H9 (cell line): ENCODE results near the gene SCYGR6. TPM values are rescaled to one million over a fixed set of nuclear protein-coding genes. Genes with fewer than 3 reads are reported as not detected.

Experiments
- DNase-seq: peaks from one replicate; pipeline ENCODE4 v3.0.0-alpha.2; 2017
- H2AFZ ChIP-seq: one replicate; pipeline ENCODE4 v1.6.1; 2013; ENCODE audit warnings: mild to moderate bottlenecking, low read length, control low read depth, moderate library complexity
- H2AK5ac ChIP-seq: 2 replicates; pipeline ENCODE4 v1.6.1; 2013; ENCODE audit warnings: low read length, control low read depth, mixed read lengths; ENCODE audit not compliant: insufficient read length
- H2BK120ac ChIP-seq: one replicate; pipeline ENCODE4 v1.6.1; 2013; ENCODE audit warnings: low read depth, mild to moderate bottlenecking, low read length, control low read depth, inconsistent platforms; ENCODE audit not compliant: poor library complexity, severe bottlenecking
- H2BK12ac ChIP-seq: 2 replicates; pipeline ENCODE4 v1.6.1; 2013; ENCODE audit warnings: low read length, control low read depth, mixed read lengths, low read depth; ENCODE audit not compliant: insufficient read length
- H2BK15ac ChIP-seq: 2 replicates; pipeline ENCODE4 v1.6.1; 2013; ENCODE audit warnings: low read depth, low read length, control low read depth
- H2BK20ac ChIP-seq: one replicate; pipeline ENCODE4 v1.6.1; 2013; ENCODE audit warnings: low read depth, mild to moderate bottlenecking, low read length, control low read depth, inconsistent platforms; ENCODE audit not compliant: poor library complexity, severe bottlenecking
- H2BK5ac ChIP-seq: 2 replicates; pipeline ENCODE4 v1.6.1; 2013; ENCODE audit warnings: low read length, control low read depth, mixed read lengths; ENCODE audit not compliant: insufficient read length
- H3K14ac ChIP-seq: 2 replicates; pipeline ENCODE4 v1.6.1; 2013; ENCODE audit warnings: low read length, control low read depth; ENCODE audit not compliant: insufficient read depth
- H3K18ac ChIP-seq: 2 replicates; pipeline ENCODE4 v1.6.1; 2013; ENCODE audit warnings: low read depth, mild to moderate bottlenecking, mixed read lengths, low read length, control low read depth; ENCODE audit not compliant: insufficient read length
- H3K23ac ChIP-seq: 2 replicates; pipeline ENCODE4 v1.6.1; 2013; ENCODE audit warnings: low read length, control low read depth, mixed read lengths, low read depth; ENCODE audit not compliant: insufficient read length
- H3K23me2 ChIP-seq: 2 replicates; pipeline ENCODE4 v1.6.1; 2013; ENCODE audit warnings: low read depth, mild to moderate bottlenecking, mixed read lengths, low read length, control low read depth; ENCODE audit not compliant: insufficient read length, poor library complexity, severe bottlenecking
- H3K27ac ChIP-seq: 2 replicates; pipeline ENCODE4 v1.5.1; 2013; ENCODE audit warnings: low read length, control low read depth, mixed read lengths, low read depth; ENCODE audit not compliant: insufficient read length
- H3K27me3 ChIP-seq: 2 replicates; pipeline ENCODE4 v1.6.1; 2013; ENCODE audit warnings: low read length, control low read depth, inconsistent platforms; ENCODE audit not compliant: insufficient read depth
- H3K4ac ChIP-seq: 2 replicates; pipeline ENCODE4 v1.6.1; 2013; ENCODE audit warnings: low read depth, mild to moderate bottlenecking, control low read depth, inconsistent platforms, low read length, moderate library complexity
- H3K4me1 ChIP-seq: 2 replicates; pipeline ENCODE4 v1.6.1; 2013; ENCODE audit warnings: low read length, control low read depth, inconsistent platforms; ENCODE audit not compliant: insufficient read depth
- H3K4me2 ChIP-seq: 2 replicates; pipeline ENCODE4 v1.6.1; 2013; ENCODE audit warnings: low read length, control low read depth, mixed read lengths; ENCODE audit not compliant: insufficient read length, insufficient read depth
- H3K56ac ChIP-seq: 2 replicates; pipeline ENCODE4 v1.6.1; 2013; ENCODE audit warnings: low read depth, mild to moderate bottlenecking, mixed read lengths, low read length, control low read depth; ENCODE audit not compliant: insufficient read length
- H3K79me1 ChIP-seq: 2 replicates; pipeline ENCODE4 v1.6.1; 2013; ENCODE audit warnings: low read depth, mild to moderate bottlenecking, moderate library complexity, low read length, control low read depth, inconsistent platforms; ENCODE audit not compliant: insufficient read depth, poor library complexity, severe bottlenecking
- H3K79me2 ChIP-seq: 2 replicates; pipeline ENCODE4 v1.6.1; 2013; ENCODE audit warnings: low read length, control low read depth, inconsistent platforms; ENCODE audit not compliant: insufficient read depth
- H3K9ac ChIP-seq: 2 replicates; pipeline ENCODE4 v1.6.1; 2013; ENCODE audit warnings: low read length, control low read depth, mixed read lengths; ENCODE audit not compliant: insufficient read length; ENCODE audit errors: extremely low read depth
- H3K9me3 ChIP-seq: one replicate; pipeline ENCODE4 v1.6.1; 2013; ENCODE audit warnings: low read depth, low read length, inconsistent platforms; ENCODE audit not compliant: control insufficient read depth
- H3T11ph ChIP-seq: one replicate; pipeline ENCODE4 v1.6.1; 2013; ENCODE audit warnings: mild to moderate bottlenecking, low read length, control low read depth, inconsistent platforms
- H4K20me1 ChIP-seq: one replicate; pipeline ENCODE4 v1.6.1; 2013; ENCODE audit not compliant: control insufficient read depth, insufficient read length, insufficient read depth
- H4K5ac ChIP-seq: 2 replicates; pipeline ENCODE4 v1.6.1; 2013; ENCODE audit warnings: low read depth, mild to moderate bottlenecking, mixed read lengths, low read length, control low read depth; ENCODE audit not compliant: insufficient read length
- H4K8ac ChIP-seq: replicated peaks from 2 replicates; pipeline ENCODE4 v1.6.1; 2013; ENCODE audit warnings: low read length, control low read depth, mixed read lengths, low read depth; ENCODE audit not compliant: insufficient read length
- H4K91ac ChIP-seq: 2 replicates; pipeline ENCODE4 v1.6.1; 2013; ENCODE audit warnings: low read depth, mild to moderate bottlenecking, moderate library complexity, mixed read lengths, low read length, control low read depth; ENCODE audit not compliant: insufficient read length
- H3K27ac Mint-ChIP-seq, 3 experiments: 2 replicates in 2 of 3; 3 replicates in 1 of 3; pipeline ENCODE4 v1.8.0; 2020 to 2021; ENCODE audit warnings: mixed read lengths in 3 of 3, mild to moderate bottlenecking in 1 of 3, moderate library complexity in 1 of 3
- H3K27me3 Mint-ChIP-seq: 2 replicates; pipeline ENCODE4 v1.8.0; 2021; ENCODE audit warnings: low read depth, mild to moderate bottlenecking, moderate library complexity, mixed read lengths
- H3K36me3 Mint-ChIP-seq, 3 experiments: 2 replicates in 2 of 3; 3 replicates in 1 of 3; pipeline ENCODE4 v1.8.0; 2020 to 2021; ENCODE audit warnings: low read depth in 3 of 3, mixed read lengths in 3 of 3; ENCODE audit not compliant: insufficient read depth in 1 of 3
- H3K4me1 Mint-ChIP-seq, 2 experiments: 2 replicates each; pipeline ENCODE4 v1.8.0; 2020; ENCODE audit warnings: mixed read lengths in 2 of 2
- H3K4me3 Mint-ChIP-seq, 2 experiments: 2 replicates in 1 of 2; 3 replicates in 1 of 2; pipeline ENCODE4 v1.8.0; 2020 to 2021; ENCODE audit warnings: mild to moderate bottlenecking in 2 of 2, mixed read lengths in 2 of 2, moderate library complexity in 1 of 2
- H3K9me3 Mint-ChIP-seq, 2 experiments: 2 replicates in 1 of 2; 3 replicates in 1 of 2; pipeline ENCODE4 v1.8.0; 2020; ENCODE audit warnings: mild to moderate bottlenecking in 2 of 2, mixed read lengths in 2 of 2, moderate library complexity in 1 of 2
- CTCF ChIP-seq: fragments of 200-600 bp; sonication (generic); conservative IDR thresholded peaks from 3 replicates; pipeline ENCODE4 v1.8.0; 2021; ENCODE audit warnings: antibody characterized with exemption, mild to moderate bottlenecking
- WGBS: extraction: QIAGEN DNeasy Blood & Tissue Kit; methylation state at CpG from one replicate; pipeline ENCODE4 v1.1.7; 2013; ENCODE audit warnings: missing lambda C conversion rate, low lambda C conversion rate, mixed read lengths; ENCODE audit not compliant: insufficient read length; ENCODE audit errors: extremely low coverage; 5-methylcytosine and 5-hydroxymethylcytosine counted together
- total RNA-seq: library from RNA; stranded (reverse); gene quantifications from 2 replicates; pipeline ENCODE4 v1.2.1, GENCODE V29; 2021

SCYGR6 gene
- total RNA-seq, 1 experiment from 2014 or later: not detected

- no peaks in the 10 kb centered on the region for H3K4me1 Mint-ChIP-seq
- no peak overlapping the region for H3K4ac ChIP-seq
- H4K91ac ChIP-seq: no peak overlapping the region
These were observed 37.4 kb downstream of the SCYGR6 start for GRCh38 chr2:227687189-227687588.

More at GRCh38 chr2:227687189-227687588, 37.4 kb downstream of the SCYGR6 start:
- no peaks in the 10 kb centered on the region for H3K4me1 ChIP-seq
- H3K18ac ChIP-seq: no peak overlapping the region
- no peaks in the 10 kb centered on the region; a peak in 1 of 7 replicates for H3K36me3 Mint-ChIP-seq
- H3K27ac ChIP-seq: no peak overlapping the region
- no peak overlapping the region for H3K4me3 Mint-ChIP-seq
- H3K4me2 ChIP-seq: no peak overlapping the region
- H2BK20ac ChIP-seq: no peak overlapping the region
- H3K27ac Mint-ChIP-seq: no peak overlapping the region
- no peak overlapping the region for H4K5ac ChIP-seq
- H3K23me2 ChIP-seq: no peaks in the 10 kb centered on the region
- no peak overlapping the region for H3K14ac ChIP-seq
- H2BK12ac ChIP-seq: no peak overlapping the region
- H3K79me2 ChIP-seq: no peaks in the 10 kb centered on the region
- no peaks in the 10 kb centered on the region for H3K9me3 ChIP-seq
- no peak overlapping the region for H4K8ac ChIP-seq
- no peak overlapping the region for H3K23ac ChIP-seq
- H3K9me3 Mint-ChIP-seq: no peaks in the 10 kb centered on the region
- H2AFZ ChIP-seq: no peak overlapping the region
- H2BK5ac ChIP-seq: no peak overlapping the region
- no peak for DNase-seq
- H2AK5ac ChIP-seq: no peak overlapping the region
- no peak overlapping the region for H3T11ph ChIP-seq
- no peak overlapping the region for H3K9ac ChIP-seq
- no peak overlapping the region for H2BK120ac ChIP-seq
- H4K20me1 ChIP-seq: no peaks in the 10 kb centered on the region
- no peaks in the 10 kb centered on the region for H3K79me1 ChIP-seq
- no peaks in the 10 kb centered on the region for H3K27me3 Mint-ChIP-seq
- no peak for TF ChIP-seq CTCF
- H3K56ac ChIP-seq: no peak overlapping the region
- no CpG with 5 or more reads among the region's 3 CpGs for WGBS
- no peak overlapping the region for H2BK15ac ChIP-seq
- H3K27me3 ChIP-seq: no peaks in the 10 kb centered on the region
